ENCODE data around the gene CHST7. TPM values are rescaled to one million over a fixed set of nuclear protein-coding genes. Genes with fewer than 3 reads are reported as not detected.

The CHST7 gene
- total RNA-seq, 2 donors from 2014 or later, result 6.0 to 7.3 TPM

GRCh38 chrX:46595084-46595483 is 21.5 kb downstream of the CHST7 start:
- intact Hi-C loops (cut with DNase I), result no loop called here

GRCh38 chrX:46597208-46597607 is 23.6 kb downstream of the CHST7 start:
- intact Hi-C loops (cut with DNase I), result no loop called here

More at GRCh38 chrX:46595084-46595483, 21.5 kb downstream of the CHST7 start:
- DNase-seq (ENCODE audit: low spot score), result no peak

GRCh38 chrX:46597771-46598170 is 24.2 kb downstream of the CHST7 start:
- intact Hi-C loops (cut with DNase I), result no loop called here
- DNase-seq (ENCODE audit: low spot score), result no peak

More at GRCh38 chrX:46597208-46597607, 23.6 kb downstream of the CHST7 start:
- no peak for DNase-seq (ENCODE audit: low spot score)

GRCh38 chrX:46599051-46599560 is 25.5 kb downstream of the CHST7 start:
- DNase-seq (ENCODE audit: low spot score), result no peak
- intact Hi-C loops (cut with DNase I), result no loop called here

GRCh38 chrX:46601283-46601682 is 27.7 kb downstream of the CHST7 start:
- no peak for DNase-seq (ENCODE audit: low spot score)
- intact Hi-C loops (cut with DNase I), result no loop called here

GRCh38 chrX:46602468-46603102 is 29.0 kb downstream of the CHST7 start:
- DNase-seq (ENCODE audit: low spot score), result no peak
- intact Hi-C loops (cut with DNase I), result no loop called here

- intact Hi-C loops (cut with DNase I), result no loop called here
- no peak for DNase-seq (ENCODE audit: low spot score)
Measured at GRCh38 chrX:46607916-46608315, 34.4 kb downstream of the CHST7 start.

- intact Hi-C loops (cut with DNase I), result no loop called here
- DNase-seq (ENCODE audit: low spot score), result no peak
Measured at GRCh38 chrX:46610070-46610658, 36.6 kb downstream of the CHST7 start.

- intact Hi-C loops (cut with DNase I), result no loop called here
- no peak for DNase-seq (ENCODE audit: low spot score)
Measured at GRCh38 chrX:46611658-46612362, 38.2 kb downstream of the CHST7 start.

- DNase-seq (ENCODE audit: low spot score), result no peak
- intact Hi-C loops (cut with DNase I), result no loop called here
Measured at GRCh38 chrX:46617906-46618305, 44.3 kb downstream of the CHST7 start.

- intact Hi-C loops (cut with DNase I), result no loop called here
- no peak for DNase-seq (ENCODE audit: low spot score)
Measured at GRCh38 chrX:46618947-46619346, 45.4 kb downstream of the CHST7 start.

GRCh38 chrX:46620505-46620904 is 46.9 kb downstream of the CHST7 start:
- DNase-seq (ENCODE audit: low spot score), result no peak
- intact Hi-C loops (cut with DNase I), result no loop called here

GRCh38 chrX:46621572-46621971 is 48.0 kb downstream of the CHST7 start:
- intact Hi-C loops (cut with DNase I), result no loop called here
- DNase-seq (ENCODE audit: low spot score), result no peak

- no peak for DNase-seq (ENCODE audit: low spot score)
- intact Hi-C loops (cut with DNase I), result no loop called here
Measured at GRCh38 chrX:46624090-46624786, 50.7 kb downstream of the CHST7 start.

- DNase-seq (ENCODE audit: low spot score), result no peak
- intact Hi-C loops (cut with DNase I), result no loop called here
Measured at GRCh38 chrX:46626566-46626965, 53.0 kb downstream of the CHST7 start.

- intact Hi-C loops (cut with DNase I), result no loop called here
- no peak for DNase-seq (ENCODE audit: low spot score)
Measured at GRCh38 chrX:46627062-46627461, 53.5 kb downstream of the CHST7 start.

GRCh38 chrX:46627711-46628419 is 54.3 kb downstream of the CHST7 start:
- no peak for DNase-seq (ENCODE audit: low spot score)
- intact Hi-C loops (cut with DNase I), result no loop called here

GRCh38 chrX:46628460-46629371 is 55.2 kb downstream of the CHST7 start:
- DNase-seq (ENCODE audit: low spot score), result peak; percentile 80
- intact Hi-C loops (cut with DNase I), result loop anchor here in 1 of 2 donors (1.0 kb wide), 1 partner anchor 19 kb away; no protein-coding TSS in a partner anchor

Data from posterior vena cava (tissue), 2 donors.